GM19463 (cell line): Measurements from ENCODE around the gene RNF187.
"Not testable (repeated sequence)": the region's sequence is repeated elsewhere in the genome, so short reads cannot be mapped to it uniquely, and the experiment has no call there.

Experiments
- ATAC-seq: cut with Tn5 transposase; IDR thresholded peaks from one replicate; pipeline ENCODE4 v1.9.1; 2021; ENCODE audit warnings: mild to moderate bottlenecking, moderate library complexity; ENCODE audit not compliant: unreplicated experiment

RNF187 gene

DNA sequence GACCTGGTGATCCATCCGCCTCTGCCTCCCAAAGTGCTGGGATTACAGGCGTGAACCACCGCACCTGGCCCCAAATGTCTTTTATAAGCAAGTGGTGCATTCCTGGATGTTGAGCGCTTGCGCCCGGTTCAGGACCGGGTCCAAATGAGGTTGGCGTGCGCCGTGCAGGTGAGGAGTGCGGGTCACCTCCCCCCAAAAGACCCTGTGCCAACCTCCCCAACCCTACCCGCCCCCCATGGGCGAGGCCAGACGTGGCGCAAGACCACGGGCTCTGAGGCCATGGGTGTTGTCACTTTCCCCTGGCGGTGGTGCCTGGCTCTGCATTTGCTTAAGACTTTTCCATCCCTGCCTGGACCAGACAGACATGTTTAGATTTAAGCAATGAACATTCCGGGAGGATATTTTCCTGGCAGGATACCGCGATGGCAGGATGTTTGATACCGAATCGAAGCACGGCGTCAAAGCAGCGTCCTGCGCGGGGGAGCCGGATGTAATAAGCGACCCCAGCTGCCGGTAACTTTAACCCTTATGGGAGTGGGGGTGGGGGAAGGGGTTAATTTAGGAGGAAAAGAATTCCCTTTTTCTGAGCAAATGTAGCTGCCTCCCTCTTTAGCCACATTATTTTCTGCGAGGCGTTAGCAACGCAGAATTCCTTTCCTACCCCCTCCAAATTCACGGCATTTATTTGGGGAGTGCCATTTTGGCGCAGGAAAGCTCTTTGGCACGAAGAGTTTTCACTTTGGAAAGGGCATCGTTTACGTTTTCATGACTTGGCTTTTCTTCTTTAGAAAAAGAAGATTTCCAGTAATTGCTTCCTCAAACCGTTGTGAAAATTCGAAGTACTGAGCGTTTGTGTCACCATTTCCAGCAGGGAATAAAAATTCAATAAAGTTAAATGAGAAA lies 27.8 kb upstream of the RNF187 start:
- ATAC-seq: peak; percentile 26

GRCh38 chr1:228460821-228461220 lies 26.4 kb upstream of the RNF187 start:
- ATAC-seq: no peak

DNA sequence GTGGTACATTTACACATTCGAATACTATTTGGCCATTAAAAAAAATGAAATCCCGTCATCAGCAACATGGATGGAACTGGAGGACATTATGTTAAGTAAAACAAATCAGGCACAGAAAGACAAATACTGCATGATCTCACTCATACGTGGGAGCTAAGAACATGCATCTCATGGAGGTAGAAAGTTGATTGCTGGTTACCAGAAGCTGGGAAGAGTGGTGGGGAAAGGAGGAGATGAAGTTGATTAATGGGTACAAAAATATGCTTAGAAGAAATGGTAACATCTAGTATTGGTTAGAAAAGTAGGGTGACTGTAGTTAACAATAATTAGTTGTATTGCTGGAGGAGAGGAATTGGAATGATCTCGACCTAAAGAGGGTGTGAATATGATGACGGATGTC lies 24.6 kb upstream of the RNF187 start:
- ATAC-seq: no peak

DNA sequence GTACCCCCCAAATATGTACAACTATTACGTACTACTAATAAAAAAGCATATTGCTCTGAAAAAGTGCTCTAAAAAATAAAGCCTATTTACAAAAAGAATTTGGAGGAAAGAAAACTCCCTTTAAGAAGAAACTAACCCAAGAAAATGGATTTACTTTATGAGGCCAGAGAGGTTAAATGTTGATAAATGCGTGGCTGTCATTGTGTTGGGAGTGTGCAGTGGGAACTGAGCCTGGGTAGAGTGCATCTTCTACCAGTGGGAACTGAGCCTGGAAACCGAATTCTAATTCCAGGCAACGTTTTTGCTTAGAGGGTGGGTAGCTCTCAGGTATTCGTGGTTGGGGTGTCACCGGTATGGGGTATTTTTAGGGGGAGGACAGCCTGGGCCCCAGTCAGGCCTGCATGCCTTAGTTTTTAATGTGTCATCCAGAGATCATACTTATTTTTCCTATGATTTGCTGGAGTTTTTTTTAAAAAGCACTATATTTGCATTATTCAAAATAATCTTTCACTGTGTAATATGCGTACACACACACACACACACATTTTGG lies 24.1 kb upstream of the RNF187 start:
- no peak for ATAC-seq

DNA sequence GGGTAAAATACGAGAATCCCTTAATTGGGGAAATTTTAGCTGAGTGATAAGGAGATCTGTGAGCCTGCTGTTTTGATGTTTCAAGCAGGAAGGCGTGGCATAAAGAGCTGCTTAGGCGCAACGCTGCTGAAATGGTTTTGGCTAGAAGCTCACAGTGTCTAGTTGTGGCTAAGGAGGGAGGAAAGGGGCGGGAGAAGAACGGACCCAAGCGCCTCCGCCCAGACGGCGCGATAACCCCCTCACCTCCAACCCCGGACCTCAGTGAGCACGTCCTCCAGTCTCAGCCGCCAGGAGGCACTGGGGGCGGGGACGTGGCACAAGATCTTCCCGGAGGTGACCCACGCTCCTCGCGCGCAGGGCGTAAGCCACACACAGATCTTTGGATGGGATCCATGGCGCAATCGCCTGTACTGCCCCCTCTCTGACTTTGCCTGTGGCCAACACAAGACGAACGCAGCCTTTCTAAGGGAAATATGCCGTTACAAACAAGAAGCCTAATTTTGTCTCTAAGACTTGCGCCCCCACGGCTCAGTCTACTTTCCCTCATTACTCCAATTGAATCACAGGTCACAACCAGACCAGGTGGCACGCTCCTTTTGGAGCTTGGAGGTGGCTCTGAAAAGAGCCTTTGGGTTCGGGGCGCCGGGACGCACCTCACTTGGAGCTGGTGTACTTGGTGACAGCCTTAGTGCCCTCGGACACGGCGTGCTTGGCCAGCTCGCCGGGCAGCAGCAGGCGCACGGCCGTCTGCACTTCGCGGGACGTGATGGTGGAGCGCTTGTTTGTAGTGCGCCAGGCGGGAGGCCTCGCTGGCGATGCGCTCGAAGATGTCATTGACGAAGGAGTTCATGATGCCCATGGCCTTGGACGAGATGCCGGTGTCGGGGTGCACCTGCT lies 23.4 kb upstream of the RNF187 start:
- ATAC-seq: peak; percentile 42

DNA sequence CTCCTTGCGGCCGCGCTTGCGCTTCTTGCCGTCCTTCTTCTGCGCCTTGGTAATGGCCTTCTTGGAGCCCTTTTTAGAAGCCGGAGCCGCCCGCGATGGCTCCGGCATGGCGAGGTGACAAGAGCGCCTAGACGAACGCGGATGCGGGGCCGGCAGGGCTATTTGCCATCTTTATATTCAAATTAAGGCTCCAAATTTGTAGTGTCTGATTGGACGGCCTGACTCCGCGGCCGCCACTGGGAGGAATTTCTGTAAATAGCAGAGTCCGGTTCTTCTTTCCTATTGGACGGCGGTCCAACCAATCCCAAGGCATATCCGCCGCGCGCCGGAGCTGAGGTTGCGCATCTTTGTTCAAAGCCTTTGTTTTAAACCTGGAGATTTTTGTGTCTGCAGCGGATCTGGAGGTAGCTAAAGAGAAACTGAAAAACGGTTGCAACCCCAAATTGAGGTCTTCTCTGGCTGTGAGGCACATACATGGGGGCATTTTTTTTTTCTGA lies 22.6 kb upstream of the RNF187 start:
- peak; percentile 76 for ATAC-seq

DNA sequence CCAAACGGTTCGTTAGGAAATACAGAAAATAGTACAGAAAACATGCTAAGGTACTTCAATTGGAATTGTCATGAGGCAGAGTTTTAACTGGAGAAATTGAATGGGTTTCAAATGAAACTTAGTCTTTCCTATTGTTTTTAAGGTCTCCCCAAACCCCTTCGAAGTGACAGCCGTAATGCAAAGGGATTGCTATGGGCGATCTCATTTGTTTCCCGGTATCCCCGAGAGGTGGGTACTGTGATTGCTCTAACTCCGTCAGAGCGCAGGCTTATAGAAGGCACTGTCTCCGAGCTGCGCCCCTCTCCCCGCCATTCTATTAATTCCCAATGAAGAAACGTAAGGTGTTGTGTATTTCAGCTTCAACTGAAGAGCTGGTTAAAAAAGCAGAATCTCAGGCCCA lies 22.0 kb upstream of the RNF187 start:
- ATAC-seq: no peak

- ATAC-seq: no peak
Measured at GRCh38 chr1:228465571-228466146, 21.5 kb upstream of the RNF187 start.

DNA sequence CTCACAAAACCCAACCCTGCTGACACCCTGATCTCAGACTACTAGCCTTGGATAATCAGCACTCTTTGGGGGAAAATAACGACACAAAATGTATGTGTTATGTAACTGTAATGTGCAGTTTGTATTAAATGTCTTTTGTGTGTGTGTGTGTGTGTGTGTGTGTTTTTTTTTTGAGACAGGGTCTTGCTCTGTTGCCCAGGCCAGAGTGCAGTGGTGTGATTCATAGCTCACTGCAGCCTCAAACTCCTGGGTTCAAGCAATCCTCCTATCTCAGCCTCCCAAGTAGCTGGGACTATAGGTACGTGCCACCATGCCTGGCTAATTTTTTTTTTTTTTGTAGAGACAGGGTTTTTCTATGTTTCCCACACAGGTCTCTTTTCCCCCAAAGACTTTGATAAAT lies 19.0 kb upstream of the RNF187 start:
- ATAC-seq: not testable (repeated sequence)

GRCh38 chr1:228469413-228470162 lies 17.6 kb upstream of the RNF187 start:
- ATAC-seq: no peak

DNA sequence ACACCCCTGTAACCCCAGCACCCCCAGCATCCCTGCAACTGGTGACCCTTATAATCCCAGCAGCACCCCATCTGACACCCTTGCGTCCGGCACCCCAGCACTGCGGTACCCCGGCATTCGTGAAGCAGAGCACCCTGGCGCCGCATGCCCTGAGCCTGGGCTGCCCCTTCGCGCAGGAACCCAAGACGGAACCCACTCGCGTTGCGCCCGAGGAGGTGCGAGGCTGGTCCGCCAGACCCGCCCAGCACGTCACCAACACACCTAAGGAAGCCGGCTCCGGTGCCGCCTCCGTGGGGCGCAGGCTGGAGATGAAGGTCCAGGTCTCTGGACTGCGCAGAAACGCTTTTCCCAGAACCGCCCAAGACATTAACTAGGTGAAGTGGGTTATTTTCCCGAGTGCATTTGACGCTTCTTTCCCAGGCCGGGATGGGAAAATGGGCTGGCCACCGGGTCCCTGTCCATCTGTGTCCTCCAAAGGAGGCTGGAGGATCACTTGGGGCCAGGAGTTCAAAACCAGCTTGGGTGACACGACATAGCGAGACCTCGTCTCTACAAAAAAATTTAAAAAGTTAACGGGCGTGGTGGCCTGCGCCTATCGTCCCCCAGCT lies 15.9 kb upstream of the RNF187 start:
- no peak for ATAC-seq

DNA sequence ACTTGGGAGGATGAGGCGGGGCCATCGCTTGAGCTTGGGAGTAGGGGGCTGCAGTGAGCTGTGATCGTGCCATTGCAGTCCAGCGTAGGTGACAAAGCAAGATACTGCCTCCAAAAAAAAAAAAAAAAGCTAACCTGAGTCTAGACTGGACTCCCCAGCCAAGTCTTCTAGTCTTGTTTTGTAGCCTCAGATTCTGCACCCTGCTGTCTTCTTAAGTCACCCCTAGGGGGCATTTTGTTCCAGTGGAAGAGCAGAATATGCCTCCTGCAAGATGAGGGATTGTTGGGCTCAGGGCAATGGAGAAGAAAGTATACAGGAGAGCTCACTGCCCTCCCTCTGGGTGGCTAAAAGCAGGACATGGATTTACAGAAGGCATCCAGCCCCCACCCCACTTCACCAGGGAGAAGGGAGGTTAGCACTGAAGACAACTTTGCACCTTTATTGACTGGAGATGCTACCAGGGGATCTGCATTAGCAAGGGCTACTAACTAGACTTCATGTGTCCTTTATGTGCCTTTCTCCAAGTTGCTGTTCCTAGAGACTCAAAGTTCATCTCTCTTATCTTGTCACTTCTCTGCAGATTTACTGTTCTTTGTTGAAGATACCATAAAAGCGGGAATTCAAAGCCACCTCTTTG lies 15.3 kb upstream of the RNF187 start:
- ATAC-seq: no peak

GRCh38 chr1:228472655-228473054 lies 14.5 kb upstream of the RNF187 start:
- ATAC-seq: no peak

- ATAC-seq: no peak
Measured at GRCh38 chr1:228474507-228474906, 12.7 kb upstream of the RNF187 start.

- ATAC-seq: no peak
Measured at GRCh38 chr1:228475812-228476211, 11.4 kb upstream of the RNF187 start.

DNA sequence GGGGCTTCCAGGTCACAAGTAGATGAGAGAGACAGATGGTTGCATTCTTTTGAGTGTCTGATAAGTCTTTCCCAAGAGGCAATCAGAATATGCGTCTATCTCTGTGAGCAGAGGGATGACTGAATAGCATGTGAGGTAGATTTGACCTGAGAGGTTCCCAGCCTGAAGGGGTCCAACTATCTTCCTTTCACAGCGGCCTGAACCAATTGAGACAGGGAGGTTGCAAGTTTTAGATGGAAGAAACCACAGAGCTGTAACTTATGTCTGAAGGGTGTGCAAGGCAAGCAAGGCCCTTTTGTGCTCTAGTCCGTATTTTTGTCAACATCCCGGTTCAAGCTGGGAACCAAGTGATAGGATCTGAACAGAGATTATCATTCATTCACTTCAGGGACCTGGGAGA lies 9.9 kb upstream of the RNF187 start:
- no peak for ATAC-seq

GRCh38 chr1:228478326-228478725 lies 8.9 kb upstream of the RNF187 start:
- ATAC-seq: no peak

DNA sequence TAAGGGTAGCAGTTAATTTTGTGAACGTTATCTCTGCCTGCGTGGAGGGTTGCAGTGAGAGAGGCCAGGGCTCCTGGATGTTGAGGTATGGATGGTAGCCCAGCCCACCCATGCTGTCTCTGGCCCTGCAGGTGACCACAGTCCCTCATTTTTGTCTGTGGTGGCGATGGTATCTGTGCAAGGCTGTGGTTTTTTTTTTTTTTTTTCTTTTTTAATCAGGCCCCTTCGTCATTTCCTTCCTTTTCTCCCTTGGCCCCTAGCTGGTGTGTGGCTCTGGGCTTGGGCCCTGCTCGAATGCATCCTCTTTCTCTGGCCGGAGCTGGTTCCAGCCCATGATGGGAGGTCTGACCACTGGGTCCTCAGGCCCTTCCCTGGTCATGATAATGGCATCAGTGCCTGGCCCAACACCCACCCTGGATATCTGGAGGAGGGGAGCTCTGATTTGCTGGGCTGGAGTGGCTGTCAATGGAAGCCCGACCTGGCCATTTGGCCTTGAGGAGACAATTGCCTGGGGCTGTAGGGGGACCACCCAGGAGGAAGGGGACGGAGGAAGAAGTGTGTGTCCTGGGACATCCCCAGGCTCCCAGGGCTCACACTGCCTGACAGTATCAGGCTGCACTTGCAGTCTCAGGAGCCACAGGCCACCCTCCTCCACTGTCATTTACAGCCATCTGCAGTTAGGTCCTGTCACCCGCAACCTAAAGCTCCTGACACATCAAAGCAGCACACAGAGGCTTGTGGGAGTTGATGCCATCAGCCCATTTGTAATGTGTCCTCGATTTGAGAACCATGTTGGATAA lies 8.1 kb upstream of the RNF187 start:
- ATAC-seq: no peak

GRCh38 chr1:228483789-228484188 lies 3.4 kb upstream of the RNF187 start:
- ATAC-seq: no peak
